ENCODE data around the gene ZFYVE16. TPM values are rescaled to one million over a fixed set of nuclear protein-coding genes. Genes with fewer than 3 reads are reported as not detected.

The ZFYVE16 gene
- total RNA-seq (39.4 TPM), polyA plus RNA-seq (ENCODE audit: insufficient read depth, low read depth, low replicate concordance) (10.2 TPM)
- long read RNA-seq, donor 1, partial matches to known transcripts, result 5 of 5 reads
- long read RNA-seq, donor 1, other reads (novel, unspliced or antisense), result 0 of 5 reads
- long read RNA-seq, donor 2, full-length matches to known transcripts, result 1 of 10 reads
- long read RNA-seq, donor 2, partial matches to known transcripts, result 9 of 10 reads
- long read RNA-seq, donor 2, other reads (novel, unspliced or antisense), result 0 of 10 reads
- long read RNA-seq, donor 3, full-length matches to known transcripts, result 6 of 21 reads
- long read RNA-seq, donor 3, partial matches to known transcripts, result 15 of 21 reads
- long read RNA-seq, donor 3, other reads (novel, unspliced or antisense), result 0 of 21 reads
- long read RNA-seq, donor 4, full-length matches to known transcripts, result 4 of 11 reads
- long read RNA-seq, donor 4, partial matches to known transcripts, result 7 of 11 reads
- long read RNA-seq, donor 4, other reads (novel, unspliced or antisense), result 0 of 11 reads
- long read RNA-seq, donor 5, result 0 reads
- long read RNA-seq, donor 6, result 0 reads
- long read RNA-seq, donor 7, full-length matches to known transcripts, result 1 of 11 reads
- long read RNA-seq, donor 7, partial matches to known transcripts, result 1 of 11 reads
- long read RNA-seq, donor 7, other reads (novel, unspliced or antisense), result 9 of 11 reads
- long read RNA-seq, donor 8, full-length matches to known transcripts, result 1 of 1 reads
- long read RNA-seq, donor 8, partial matches to known transcripts, result 0 of 1 reads
- long read RNA-seq, donor 8, other reads (novel, unspliced or antisense), result 0 of 1 reads
- long read RNA-seq, donor 9, full-length matches to known transcripts, result 1 of 1 reads
- long read RNA-seq, donor 9, partial matches to known transcripts, result 0 of 1 reads
- long read RNA-seq, donor 9, other reads (novel, unspliced or antisense), result 0 of 1 reads
- long read RNA-seq, donor 10, full-length matches to known transcripts, result 2 of 7 reads
- long read RNA-seq, donor 10, partial matches to known transcripts, result 5 of 7 reads
- long read RNA-seq, donor 10, other reads (novel, unspliced or antisense), result 0 of 7 reads

- H3K9me3 ChIP-seq (ENCODE audit: control insufficient read depth in 2 of 3, insufficient read depth in 1 of 3, low read length in 3 of 3), result no peaks in the 10 kb centered on the region
- peak within 1 kb of the TSS; percentile 98 to 99 for H3K27ac ChIP-seq (ENCODE audit: low read depth in 2 of 2, low read length in 2 of 2)
- peak within 1 kb of the TSS; percentile 81 to 90 (median 88) for H3K4me3 ChIP-seq (ENCODE audit: low read length in 3 of 3)
- TF ChIP-seq, protein P1, sequence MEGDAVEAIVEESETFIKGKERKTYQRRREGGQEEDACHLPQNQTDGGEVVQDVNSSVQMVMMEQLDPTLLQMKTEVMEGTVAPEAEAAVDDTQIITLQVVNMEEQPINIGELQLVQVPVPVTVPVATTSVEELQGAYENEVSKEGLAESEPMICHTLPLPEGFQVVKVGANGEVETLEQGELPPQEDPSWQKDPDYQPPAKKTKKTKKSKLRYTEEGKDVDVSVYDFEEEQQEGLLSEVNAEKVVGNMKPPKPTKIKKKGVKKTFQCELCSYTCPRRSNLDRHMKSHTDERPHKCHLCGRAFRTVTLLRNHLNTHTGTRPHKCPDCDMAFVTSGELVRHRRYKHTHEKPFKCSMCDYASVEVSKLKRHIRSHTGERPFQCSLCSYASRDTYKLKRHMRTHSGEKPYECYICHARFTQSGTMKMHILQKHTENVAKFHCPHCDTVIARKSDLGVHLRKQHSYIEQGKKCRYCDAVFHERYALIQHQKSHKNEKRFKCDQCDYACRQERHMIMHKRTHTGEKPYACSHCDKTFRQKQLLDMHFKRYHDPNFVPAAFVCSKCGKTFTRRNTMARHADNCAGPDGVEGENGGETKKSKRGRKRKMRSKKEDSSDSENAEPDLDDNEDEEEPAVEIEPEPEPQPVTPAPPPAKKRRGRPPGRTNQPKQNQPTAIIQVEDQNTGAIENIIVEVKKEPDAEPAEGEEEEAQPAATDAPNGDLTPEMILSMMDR (IDR thresholded peaks at IDR 0.05; ENCODE audit: borderline replicate concordance, extremely low read depth, insufficient read depth), result no peak
- peaks cover 0 to 3% (median 0%) of the 10 kb centered on the region in 3 donors for H3K4me1 ChIP-seq (ENCODE audit: control insufficient read depth in 2 of 3, insufficient read depth in 2 of 3, low read depth in 1 of 3, low read length in 3 of 3)
- H3K9ac ChIP-seq (ENCODE audit: low read length in 3 of 3), result peak within 1 kb of the TSS; percentile 74 to 91 (median 85)
- intact Hi-C loops (cut with DNase I), result no loop called here
- peak; percentile 45 for FAIRE-seq
- H3K27me3 ChIP-seq (ENCODE audit: control insufficient read depth, insufficient read depth, low read length), result no peaks in the 10 kb centered on the region
- peak; percentile 99 to 100 (median 99) for DNase-seq
- no peaks in the 10 kb centered on the region for H3K36me3 ChIP-seq (ENCODE audit: control insufficient read depth in 2 of 3, insufficient read depth in 3 of 3, low read length in 3 of 3)
These were observed at the start of gene ZFYVE16 for GRCh38 chr5:80407735-80408483. TSS of gene ZFYVE16 (plus strand) at chr5:80408064. CDS start at chr5:80434148, 26,084 bp downstream.

DNA sequence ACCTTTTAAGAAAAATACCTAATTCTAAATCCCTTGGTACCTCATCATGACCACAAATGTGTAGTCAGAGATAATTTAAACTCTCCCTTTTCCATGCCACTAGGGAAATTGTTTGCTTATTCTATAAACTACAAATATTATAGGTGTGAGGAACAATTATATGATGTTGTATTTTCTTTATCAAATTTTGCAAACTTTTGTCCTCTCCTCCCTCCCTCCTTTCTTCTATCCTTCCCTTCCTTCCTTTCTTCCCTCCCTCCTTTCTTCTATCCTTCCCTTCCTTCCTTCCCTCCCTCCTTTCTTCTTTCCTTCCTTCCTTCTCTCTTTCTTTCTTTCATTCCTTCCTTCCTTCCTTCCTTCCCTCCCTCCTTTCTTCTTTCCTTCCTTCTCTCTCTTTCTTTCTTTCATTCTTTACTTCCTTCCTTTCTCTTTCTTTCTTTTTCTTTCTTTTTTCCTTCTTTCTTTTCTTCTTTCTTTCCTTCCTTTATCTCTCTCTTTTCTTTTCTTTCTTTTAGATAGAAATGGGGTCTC, 46.9 kb upstream of the ZFYVE16 start:
- Histone ChIP-seq H3K4me3 (ENCODE audit: low read length in 3 of 3) (no peak overlapping the region), H3K9me3 (ENCODE audit: control insufficient read depth in 2 of 3, insufficient read depth in 1 of 3, low read length in 3 of 3) (no peaks in the 10 kb centered on the region), H3K27me3 (ENCODE audit: control insufficient read depth, insufficient read depth, low read length) (no peaks in the 10 kb centered on the region), H3K4me1 (ENCODE audit: control insufficient read depth in 2 of 3, insufficient read depth in 2 of 3, low read depth in 1 of 3, low read length in 3 of 3) (no peaks in the 10 kb centered on the region), H3K27ac (ENCODE audit: low read depth in 2 of 2, low read length in 2 of 2) (no peak overlapping the region), H3K9ac (ENCODE audit: low read length in 3 of 3) (no peak overlapping the region), H3K36me3 (ENCODE audit: control insufficient read depth in 2 of 3, insufficient read depth in 3 of 3, low read length in 3 of 3) (no peaks in the 10 kb centered on the region)
- FAIRE-seq (no peak), DNase-seq (no peak)
- TF ChIP-seq, protein P1 (IDR thresholded peaks at IDR 0.05; ENCODE audit: borderline replicate concordance, extremely low read depth, insufficient read depth), result no peak
- intact Hi-C loops (cut with DNase I), result no loop called here

DNA sequence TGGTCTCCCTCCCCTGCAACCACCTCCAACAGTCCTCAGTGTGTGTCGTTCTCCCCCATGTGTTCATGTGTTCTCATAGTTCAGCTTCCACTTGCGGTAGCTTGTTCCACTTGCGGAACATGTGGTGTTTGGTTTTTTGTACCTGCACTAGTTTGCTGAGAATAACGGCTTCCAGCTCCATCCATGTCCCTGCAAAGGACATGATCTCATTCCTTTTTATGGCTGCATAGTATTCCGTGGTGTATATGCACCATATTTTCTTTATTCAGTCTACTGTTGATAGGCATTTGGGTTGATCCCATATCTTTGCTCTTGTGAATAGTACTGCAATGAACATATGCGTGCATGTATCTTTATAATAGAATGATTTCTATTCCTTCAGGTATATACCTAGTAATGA, 43.0 kb upstream of the ZFYVE16 start:
- TF ChIP-seq, protein P1 (IDR thresholded peaks at IDR 0.05; ENCODE audit: borderline replicate concordance, extremely low read depth, insufficient read depth), result no peak
- Histone ChIP-seq H3K9me3 (ENCODE audit: control insufficient read depth in 2 of 3, insufficient read depth in 1 of 3, low read length in 3 of 3) (no peaks in the 10 kb centered on the region), H3K27me3 (ENCODE audit: control insufficient read depth, insufficient read depth, low read length) (no peaks in the 10 kb centered on the region), H3K27ac (ENCODE audit: low read depth in 2 of 2, low read length in 2 of 2) (no peak overlapping the region), H3K4me1 (ENCODE audit: control insufficient read depth in 2 of 3, insufficient read depth in 2 of 3, low read depth in 1 of 3, low read length in 3 of 3) (no peaks in the 10 kb centered on the region), H3K9ac (ENCODE audit: low read length in 3 of 3) (no peak overlapping the region), H3K36me3 (ENCODE audit: control insufficient read depth in 2 of 3, insufficient read depth in 3 of 3, low read length in 3 of 3) (no peaks in the 10 kb centered on the region), H3K4me3 (ENCODE audit: low read length in 3 of 3) (no peak overlapping the region)
- FAIRE-seq (no peak), DNase-seq (no peak)
- intact Hi-C loops (cut with DNase I), result no loop called here

All from kidney (tissue), 22 donors.